DLD1 (cell line): Measurements from ENCODE around the gene ZNF362.

Experiments
- in situ Hi-C: cut with HindIII; loops from 2 replicates; pipeline ENCODE4 v1.10.0; 2017; ENCODE audit warnings: low sequenced_read_pairs

ZNF362 gene

GRCh38 chr1:33244143-33244808, 12.0 kb upstream of the ZNF362 start:
- in situ Hi-C loops: no loop called here

GRCh38 chr1:33244809-33245186, 11.5 kb upstream of the ZNF362 start:
- in situ Hi-C loops: no loop called here

GRCh38 chr1:33246171-33246570, 10.1 kb upstream of the ZNF362 start:
- in situ Hi-C loops: no loop called here

DNA sequence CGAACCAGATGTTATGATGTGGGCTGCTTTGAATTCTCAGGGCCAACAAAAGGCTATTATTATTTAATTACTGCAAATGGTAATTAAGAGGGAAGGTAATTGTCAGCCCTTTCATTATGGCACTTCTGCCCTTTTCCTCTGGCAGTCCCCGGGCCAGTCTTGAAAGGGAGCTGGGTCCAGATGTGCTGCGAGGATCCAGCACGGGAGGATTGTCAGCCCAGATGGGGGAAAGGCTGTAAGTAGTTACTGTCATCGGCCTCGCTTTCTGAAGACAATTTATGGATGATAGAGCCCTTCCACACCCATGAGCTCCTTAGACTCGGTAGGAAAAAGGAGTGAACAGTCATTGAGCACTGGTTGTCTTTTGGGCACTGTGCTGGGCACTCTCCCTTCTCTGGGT, 8.7 kb upstream of the ZNF362 start:
- in situ Hi-C loops: no loop called here

GRCh38 chr1:33248244-33248643, 8.0 kb upstream of the ZNF362 start:
- in situ Hi-C loops: no loop called here

GRCh38 chr1:33249422-33249821, 6.9 kb upstream of the ZNF362 start:
- in situ Hi-C loops: no loop called here

GRCh38 chr1:33250217-33250616, 6.1 kb upstream of the ZNF362 start:
- in situ Hi-C loops: loop anchor here (25.0 kb wide), 1 partner anchor 362 kb away; no protein-coding TSS in a partner anchor

DNA sequence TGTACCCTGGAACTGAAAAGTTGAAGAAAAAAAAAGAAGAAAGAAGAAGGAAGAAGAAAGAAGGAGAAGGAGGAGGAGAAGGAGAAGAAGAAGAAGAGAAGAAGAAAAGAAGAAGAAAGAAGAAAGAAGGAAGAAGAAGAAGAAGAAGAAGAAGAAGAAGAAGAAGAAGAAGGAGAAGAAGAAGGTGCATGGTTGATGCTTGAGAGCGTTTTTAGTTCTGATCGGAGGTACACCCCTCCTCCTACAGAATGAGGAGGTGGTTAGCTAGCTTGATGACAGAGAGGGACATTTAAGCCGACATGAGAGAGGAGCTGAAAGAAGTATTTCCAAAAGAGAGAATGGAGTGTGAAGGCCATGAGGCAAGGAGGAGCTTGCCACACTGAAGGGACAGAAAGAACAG, 5.6 kb upstream of the ZNF362 start:
- in situ Hi-C loops: loop anchor here (25.0 kb wide), 1 partner anchor 362 kb away; no protein-coding TSS in a partner anchor

GRCh38 chr1:33254491-33254890, 1.8 kb upstream of the ZNF362 start:
- in situ Hi-C loops: loop anchor here (25.0 kb wide), 1 partner anchor 358 kb away; no protein-coding TSS in a partner anchor

GRCh38 chr1:33255347-33256220, 708 bp upstream of the ZNF362 start:
- in situ Hi-C loops: loop anchor here (25.0 kb wide), 1 partner anchor 357 kb away; no protein-coding TSS in a partner anchor

- in situ Hi-C loops: loop anchor here (25.0 kb wide), 1 partner anchor 356 kb away; no protein-coding TSS in a partner anchor
Measured at GRCh38 chr1:33256221-33256470, 146 bp upstream of the ZNF362 start.

DNA sequence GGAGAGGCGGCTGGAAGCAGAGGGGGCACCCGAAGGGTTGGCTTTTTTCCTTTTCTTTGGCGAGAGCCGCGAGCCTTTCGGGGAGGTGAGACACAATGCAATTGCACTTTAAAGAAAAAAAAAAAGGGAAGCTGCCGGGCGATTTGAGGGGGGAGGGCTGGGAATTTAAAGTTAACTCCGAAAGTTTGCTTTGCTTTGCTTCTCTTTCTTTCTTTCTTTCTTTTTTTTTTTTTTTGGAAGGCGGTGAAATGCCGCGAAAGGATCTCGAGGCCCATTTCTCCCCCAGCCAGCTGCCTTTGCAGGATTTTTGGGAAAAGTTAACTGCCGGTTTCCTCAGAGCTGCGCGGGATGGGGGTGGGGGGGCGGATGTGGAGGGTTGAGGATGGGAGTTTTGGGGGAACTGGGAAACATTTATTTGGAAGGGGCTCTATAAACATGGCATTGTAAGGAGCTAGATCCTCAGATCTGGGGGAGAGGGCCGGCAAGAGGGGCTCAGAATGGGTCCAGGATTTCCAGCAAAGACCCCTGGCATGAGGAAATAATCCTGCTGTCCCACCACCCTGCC, 997 bp downstream of the ZNF362 start:
- in situ Hi-C loops: loop anchor here (25.0 kb wide), 1 partner anchor 355 kb away; no protein-coding TSS in a partner anchor

- in situ Hi-C loops: loop anchor here (25.0 kb wide), 1 partner anchor 354 kb away; no protein-coding TSS in a partner anchor
Measured at GRCh38 chr1:33257772-33258712, 1.8 kb downstream of the ZNF362 start.

DNA sequence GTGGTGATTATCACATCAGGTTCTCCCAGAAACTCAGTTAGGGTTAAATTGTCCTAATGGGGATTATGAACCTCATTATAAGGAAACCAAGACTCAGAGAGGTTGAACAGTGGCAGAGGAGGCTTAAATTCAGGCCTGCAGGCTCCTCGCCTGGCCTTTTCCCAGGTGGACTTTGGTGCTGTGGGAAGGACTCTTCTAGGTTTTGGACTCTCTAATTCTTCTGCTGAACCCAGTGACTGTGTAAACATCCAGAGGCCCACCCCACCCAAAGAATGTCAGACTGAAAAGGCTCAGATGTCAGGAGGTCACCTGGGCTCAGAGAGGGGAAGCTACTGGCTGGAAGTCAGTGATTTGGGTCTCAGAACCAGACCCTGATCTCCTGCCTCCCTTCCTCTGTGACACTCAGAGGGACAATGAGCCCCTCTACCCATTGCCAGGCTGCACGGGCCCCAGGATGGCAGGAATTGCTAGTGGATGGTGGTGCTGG, 2.5 kb downstream of the ZNF362 start:
- in situ Hi-C loops: loop anchor here (25.0 kb wide), 1 partner anchor 353 kb away; no protein-coding TSS in a partner anchor

GRCh38 chr1:33259879-33260278, 3.6 kb downstream of the ZNF362 start:
- in situ Hi-C loops: loop anchor here (25.0 kb wide), 1 partner anchor 352 kb away; no protein-coding TSS in a partner anchor

DNA sequence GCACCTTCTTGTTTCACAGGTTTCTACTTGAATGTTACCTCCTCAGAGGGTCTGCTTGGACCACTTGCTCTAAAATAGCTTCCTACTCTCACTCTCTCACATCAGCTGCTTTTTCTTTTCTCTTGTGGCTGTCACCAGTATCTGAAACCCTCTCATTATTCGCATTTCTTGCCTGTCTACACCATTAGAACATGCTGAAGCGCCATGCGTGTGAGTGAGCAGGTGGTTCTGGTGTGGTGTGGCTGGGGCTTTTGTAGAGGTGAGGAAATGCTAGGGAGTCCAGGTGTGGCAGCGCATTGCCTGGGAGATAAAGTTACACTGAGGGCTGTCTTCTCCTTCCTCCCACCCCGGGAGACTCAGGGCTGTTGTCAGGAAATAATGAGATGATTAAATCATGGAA, 4.1 kb downstream of the ZNF362 start:
- in situ Hi-C loops: loop anchor here (25.0 kb wide), 1 partner anchor 352 kb away; no protein-coding TSS in a partner anchor

- in situ Hi-C loops: loop anchor here (25.0 kb wide), 1 partner anchor 351 kb away; no protein-coding TSS in a partner anchor
Measured at GRCh38 chr1:33261344-33261743, 5.1 kb downstream of the ZNF362 start.

DNA sequence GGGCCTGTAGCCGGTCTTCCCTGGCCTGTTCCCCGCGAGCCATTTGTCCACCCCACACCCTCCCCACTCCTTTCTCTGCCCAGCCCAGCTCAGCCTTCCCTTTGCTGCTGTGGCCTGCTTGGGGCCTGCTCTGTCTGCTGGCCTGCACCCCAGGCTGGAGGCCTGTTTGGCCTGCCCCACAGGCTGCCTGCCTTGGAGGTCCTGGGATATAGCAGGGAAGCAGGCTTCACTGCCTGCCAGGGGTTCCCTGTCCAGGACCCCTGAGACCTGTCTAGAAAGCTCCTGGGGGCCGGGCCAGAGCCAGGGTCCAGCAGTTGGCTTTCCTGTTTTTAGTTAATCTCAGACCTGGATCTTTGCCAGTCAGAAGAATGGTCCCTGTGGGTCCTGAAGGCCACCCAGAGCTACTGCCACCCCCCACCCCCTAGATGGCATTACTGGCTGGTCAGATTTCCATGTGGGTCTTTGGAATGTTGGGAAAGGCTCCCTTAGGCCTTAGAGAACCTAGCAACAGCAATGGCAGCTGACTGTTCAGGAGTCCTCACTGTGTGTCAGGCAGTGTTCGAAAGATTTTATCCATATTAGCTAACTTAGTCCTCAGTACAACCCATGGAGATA, 7.7 kb downstream of the ZNF362 start:
- in situ Hi-C loops: loop anchor here (25.0 kb wide), 1 partner anchor 348 kb away; no protein-coding TSS in a partner anchor

GRCh38 chr1:33265780-33266605, 9.7 kb downstream of the ZNF362 start:
- in situ Hi-C loops: loop anchor here (25.0 kb wide), 1 partner anchor 346 kb away; no protein-coding TSS in a partner anchor
